KOPT-K1 (cell line): ENCODE data around the gene TFAM.

Experiments
- H3K27ac ChIP-seq: fragments of 200-600 bp; sonication (generic); 2 replicates; pipeline ENCODE4 v1.5.1; 2016; ENCODE audit warnings: antibody characterized with exemption, mild to moderate bottlenecking, low read depth, low read length; ENCODE audit not compliant: poor library complexity, severe bottlenecking
- H3K36me3 ChIP-seq: fragments of 200-600 bp; sonication (generic); 2 replicates; pipeline ENCODE4 v1.5.1; 2017; ENCODE audit warnings: antibody characterized with exemption, mild to moderate bottlenecking, low read length, moderate library complexity; ENCODE audit not compliant: insufficient read depth
- H3K9me3 ChIP-seq: fragments of 200-600 bp; sonication (generic); 2 replicates; pipeline ENCODE4 v1.5.1; 2017; ENCODE audit warnings: antibody characterized with exemption, low read length, mild to moderate bottlenecking; ENCODE audit not compliant: insufficient read depth, poor library complexity, severe bottlenecking

The TFAM gene

DNA sequence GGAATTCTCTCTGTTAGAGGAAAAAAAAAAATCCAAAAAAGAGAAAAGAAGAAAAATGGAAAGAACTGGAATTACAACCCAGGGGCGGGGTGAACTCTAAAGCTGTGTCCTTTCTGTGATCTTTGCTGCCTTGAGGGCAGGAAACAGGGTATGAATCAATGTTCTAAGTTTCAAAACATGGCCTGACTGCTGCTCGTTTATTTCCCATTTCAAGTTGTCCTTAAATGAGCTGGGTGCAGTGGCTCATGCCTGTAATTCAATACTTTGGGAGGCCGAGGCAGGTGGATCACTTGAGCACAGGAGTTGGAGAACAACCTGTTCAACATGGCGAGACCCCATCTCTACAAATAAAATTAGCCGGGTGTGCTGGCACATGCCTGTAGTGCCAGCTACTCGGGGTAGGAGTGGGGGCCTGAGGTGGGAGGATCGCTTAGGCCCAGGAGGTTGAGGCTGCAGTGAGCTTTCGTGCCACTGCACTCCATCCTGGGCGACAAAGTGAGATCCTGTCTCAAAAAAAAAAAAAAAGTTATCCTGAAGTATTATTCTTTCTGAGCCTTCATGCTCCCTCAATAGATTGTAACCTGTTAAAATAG, 24.7 kb upstream of the TFAM start:
- H3K27ac ChIP-seq: no peak overlapping the region
- no peaks in the 10 kb centered on the region for H3K36me3 ChIP-seq
- no peaks in the 10 kb centered on the region for H3K9me3 ChIP-seq

DNA sequence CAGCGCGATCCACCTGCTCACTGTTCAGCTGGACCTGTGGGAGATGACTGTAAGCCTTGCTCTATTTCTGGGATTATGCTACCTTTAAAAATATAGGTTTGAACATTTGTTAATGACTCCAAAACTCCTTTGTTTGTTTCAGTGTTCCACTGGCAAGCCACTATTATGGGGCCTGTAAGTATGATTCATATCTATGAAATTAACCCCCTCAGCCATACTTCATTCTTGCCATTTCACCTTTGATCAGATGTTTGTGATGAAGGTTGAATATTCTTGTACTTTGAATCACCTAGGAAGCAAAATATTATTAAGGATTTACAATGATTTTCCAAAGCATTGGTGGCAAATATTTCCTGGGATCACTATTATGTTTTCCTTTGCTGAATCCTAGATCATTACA, 23.9 kb upstream of the TFAM start:
- Histone ChIP-seq H3K27ac (no peak overlapping the region), H3K36me3 (no peaks in the 10 kb centered on the region), H3K9me3 (no peaks in the 10 kb centered on the region)

DNA sequence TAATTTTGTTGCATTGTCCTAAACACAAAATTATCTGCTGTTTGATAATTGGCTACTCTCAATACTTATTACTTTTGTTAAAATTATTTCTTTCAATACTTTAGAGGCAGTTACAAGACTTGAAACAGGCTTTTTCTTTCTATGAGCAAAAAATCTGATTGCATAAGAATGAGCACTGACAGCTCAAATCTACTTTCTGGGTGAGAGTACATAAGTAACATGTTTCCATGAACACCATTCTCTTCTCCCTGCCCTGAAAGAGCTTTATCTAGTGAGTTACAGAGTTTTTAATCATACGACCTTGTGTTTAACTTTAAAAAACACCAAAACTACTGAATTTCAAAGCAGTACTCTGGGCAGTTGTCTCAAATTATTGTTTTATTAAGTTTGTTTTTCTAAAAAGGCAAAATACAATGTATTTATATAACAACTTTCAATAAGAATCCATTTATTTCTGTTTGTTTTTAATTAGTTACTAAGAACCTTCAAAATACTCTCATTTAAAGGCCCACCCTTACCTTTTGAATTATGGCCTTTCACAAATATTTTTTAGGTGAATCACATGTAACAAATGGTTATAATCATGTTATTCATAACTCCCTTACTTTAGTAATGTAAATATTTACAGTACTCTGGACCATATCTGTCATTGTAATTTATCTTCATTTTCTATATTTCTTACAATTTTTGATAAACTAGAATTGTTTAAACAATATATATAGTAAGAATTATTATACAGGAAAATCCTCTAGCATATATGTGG, 23.0 kb upstream of the TFAM start:
- no peak overlapping the region for H3K27ac ChIP-seq
- no peaks in the 10 kb centered on the region for H3K36me3 ChIP-seq

DNA sequence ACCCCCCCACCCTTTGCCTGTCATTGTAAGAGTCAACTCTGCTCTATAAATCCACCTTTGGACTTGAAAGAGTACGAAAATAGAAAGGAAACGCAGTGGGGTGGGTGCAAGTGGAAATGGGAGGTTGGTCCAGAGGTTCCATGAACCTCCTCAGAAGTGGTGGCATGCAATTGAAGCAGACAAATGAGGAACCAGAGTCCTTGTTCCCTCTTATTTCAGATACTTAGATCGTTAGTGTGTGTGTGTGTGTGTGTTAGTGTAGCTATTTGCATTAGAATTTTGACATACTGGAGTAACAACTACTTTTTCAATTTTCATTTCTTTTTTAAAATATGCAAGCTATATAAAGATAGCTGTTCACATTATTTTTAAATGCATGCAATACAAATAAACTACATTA, 18.1 kb upstream of the TFAM start:
- no peaks in the 10 kb centered on the region for H3K9me3 ChIP-seq
- H3K27ac ChIP-seq: no peak overlapping the region
- no peaks in the 10 kb centered on the region for H3K36me3 ChIP-seq

More for the DNA sequence above, 23.0 kb upstream of the TFAM start:
- no peaks in the 10 kb centered on the region for H3K9me3 ChIP-seq

DNA sequence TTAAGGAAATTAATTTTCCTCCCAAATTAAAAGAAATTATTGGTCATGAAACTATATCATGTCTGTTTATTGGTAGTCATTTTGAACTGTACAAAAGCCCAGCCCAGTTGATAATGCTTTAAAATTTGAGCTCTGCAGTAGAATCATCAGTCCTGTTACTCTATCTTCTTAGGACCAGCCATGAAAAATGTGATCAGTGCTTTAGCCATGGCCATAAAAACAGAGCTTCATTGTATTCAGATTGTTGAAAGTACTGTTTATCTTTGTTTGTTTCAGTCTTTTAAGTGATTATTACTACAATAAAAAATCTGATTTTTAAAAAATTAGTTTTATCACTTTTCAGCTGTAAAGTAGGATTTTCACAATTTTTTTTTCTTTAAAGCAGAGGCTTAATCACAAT, 13.7 kb upstream of the TFAM start:
- Histone ChIP-seq H3K36me3 (no peaks in the 10 kb centered on the region), H3K9me3 (no peaks in the 10 kb centered on the region), H3K27ac (no peak overlapping the region)

DNA sequence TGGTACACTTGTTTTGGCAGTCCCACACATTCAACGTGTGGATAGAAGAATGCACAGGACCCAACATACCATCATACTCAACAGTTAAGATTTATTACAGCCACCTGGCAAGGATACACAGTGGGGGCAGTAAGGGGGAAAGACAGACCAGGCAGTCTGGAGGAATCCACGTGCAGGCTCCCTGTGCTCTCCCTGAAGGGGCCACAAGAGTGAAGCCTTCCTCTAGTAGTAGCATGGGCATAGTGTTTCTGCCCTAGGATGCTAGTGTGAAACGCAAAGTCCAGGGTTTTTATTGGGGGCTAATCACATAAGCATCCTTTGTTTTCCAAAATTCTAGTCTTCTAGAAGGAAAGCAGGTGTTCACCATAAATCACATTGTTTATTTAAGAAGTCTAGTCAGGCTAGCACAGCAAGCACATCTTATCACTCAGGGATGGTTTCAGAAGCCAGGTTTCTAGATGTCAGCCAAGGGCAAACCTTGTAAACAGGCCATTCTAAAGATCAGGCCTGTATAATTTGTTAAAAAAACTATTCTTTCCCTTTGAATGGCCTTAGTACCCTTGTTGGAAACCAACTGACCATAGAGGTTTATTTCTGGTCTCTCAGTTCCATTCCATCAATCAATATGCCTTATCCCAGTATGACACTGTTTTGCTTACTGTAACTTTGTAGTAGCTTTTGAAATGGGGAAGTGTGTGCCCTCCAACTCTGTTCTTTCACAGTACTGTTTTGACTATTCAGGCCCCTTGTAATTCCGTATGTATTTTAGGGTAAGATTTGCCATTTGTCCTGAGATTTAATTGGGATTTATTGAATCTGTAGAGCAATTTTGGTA, 12.4 kb upstream of the TFAM start:
- Histone ChIP-seq H3K9me3 (no peaks in the 10 kb centered on the region), H3K36me3 (no peaks in the 10 kb centered on the region), H3K27ac (no peak overlapping the region)

DNA sequence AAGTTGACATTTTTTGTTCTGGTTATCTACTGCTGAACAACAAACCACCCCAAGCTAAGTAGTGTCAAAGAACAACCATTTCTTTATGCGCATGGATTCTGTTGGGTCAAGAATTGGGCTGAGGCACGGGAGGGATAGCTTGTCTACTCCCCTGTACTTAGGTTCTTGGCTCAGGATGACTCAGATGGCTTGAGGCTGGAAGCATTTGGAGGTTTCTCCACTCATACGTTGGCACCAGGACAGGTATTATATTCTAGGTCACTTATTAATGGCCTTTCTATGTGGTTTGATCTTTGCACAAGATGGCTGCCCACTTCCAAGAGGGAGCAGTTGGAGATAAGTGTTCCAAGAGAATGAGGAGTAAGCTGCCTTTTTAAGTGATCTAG, 11.8 kb upstream of the TFAM start:
- H3K36me3 ChIP-seq: no peaks in the 10 kb centered on the region
- H3K27ac ChIP-seq: no peak overlapping the region
- no peaks in the 10 kb centered on the region for H3K9me3 ChIP-seq

DNA sequence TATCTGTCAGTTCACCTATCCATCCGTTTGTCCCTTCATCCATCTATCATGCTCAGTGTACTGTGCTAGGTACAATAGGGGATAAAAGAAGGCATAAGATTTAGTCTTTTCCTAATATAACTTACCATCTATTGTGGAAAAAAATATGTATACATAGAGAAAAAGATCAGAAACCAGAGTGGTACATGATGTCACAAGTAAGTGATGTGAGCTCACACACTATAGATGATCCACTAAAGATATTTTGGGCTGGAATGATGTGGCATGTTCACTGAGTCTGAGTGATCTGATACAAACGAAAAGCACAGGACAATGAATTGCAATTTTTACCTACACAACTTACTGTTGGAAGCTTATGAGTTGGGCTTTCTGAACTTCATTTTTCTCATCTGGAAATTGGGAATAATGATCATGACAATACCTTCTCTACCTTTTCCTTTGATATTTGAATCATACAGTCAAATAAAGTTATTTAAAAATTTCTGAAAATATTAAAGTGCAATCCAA, 2.7 kb upstream of the TFAM start:
- H3K36me3 ChIP-seq: peaks cover 12% of the 10 kb centered on the region
- no peaks in the 10 kb centered on the region for H3K9me3 ChIP-seq
- no peak overlapping the region for H3K27ac ChIP-seq

DNA sequence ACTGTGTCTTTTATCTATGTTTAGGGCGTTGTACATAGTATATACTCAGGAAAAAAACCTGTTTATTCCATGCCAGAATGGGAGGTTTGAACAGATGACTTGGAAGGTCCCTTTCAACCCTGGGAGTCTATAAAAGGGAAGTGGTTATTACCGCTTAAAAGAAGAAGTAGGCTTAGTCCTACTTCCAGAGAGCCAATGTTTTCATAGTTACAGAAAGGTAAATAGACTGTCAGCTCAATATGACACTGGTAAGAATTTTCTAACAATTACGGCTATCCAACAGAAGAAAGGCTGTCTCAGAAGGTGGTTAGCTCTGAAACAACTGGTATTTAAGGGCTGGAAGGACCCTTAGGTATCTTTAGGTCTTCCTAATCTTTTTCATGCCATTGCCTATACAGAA, 1.1 kb upstream of the TFAM start:
- Histone ChIP-seq H3K9me3 (no peaks in the 10 kb centered on the region), H3K36me3 (peaks cover 28% of the 10 kb centered on the region), H3K27ac (no peak overlapping the region)

DNA sequence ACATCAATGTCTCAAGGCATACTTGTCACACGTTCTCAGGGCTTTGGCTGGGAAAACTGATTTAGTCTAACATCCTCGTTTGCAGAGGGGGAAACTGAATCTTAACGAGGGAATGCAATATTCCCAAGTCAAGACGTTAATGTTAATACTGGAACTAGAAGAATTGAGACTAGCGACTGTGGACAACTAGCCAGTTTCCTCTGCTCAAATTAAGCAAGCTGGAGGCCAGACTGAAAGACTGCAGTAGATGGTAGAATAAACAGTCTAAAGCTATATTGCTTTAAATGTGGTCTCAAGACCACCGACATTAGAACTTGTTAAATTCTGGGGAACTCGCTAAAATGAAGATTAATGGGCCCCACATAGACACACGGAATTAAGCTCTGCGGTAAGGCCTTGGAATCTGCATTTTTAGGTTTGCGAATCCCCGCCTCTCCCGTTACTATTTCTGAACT, 639 bp upstream of the TFAM start:
- peaks cover 32% of the 10 kb centered on the region for H3K36me3 ChIP-seq
- H3K27ac ChIP-seq: peak overlapping the region; percentile 81
- no peaks in the 10 kb centered on the region for H3K9me3 ChIP-seq

DNA sequence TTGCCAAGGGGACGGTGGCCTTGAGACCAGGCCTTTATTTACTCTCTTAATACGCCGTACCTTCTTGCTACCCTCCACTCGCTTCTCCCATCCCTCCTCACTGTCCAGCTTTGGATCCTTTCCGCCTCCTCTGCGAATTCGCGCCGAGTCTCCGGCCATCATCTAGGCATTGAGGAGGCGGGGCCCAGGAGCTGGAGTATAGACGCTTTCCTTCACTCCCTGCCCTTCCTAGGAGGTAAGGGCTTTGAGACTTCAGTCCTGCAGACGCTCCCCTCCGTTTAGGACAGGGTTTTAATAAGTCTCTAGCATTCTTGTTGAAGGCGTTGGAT, 538 bp downstream of the TFAM start:
- H3K27ac ChIP-seq: peak overlapping the region; percentile 81
- H3K9me3 ChIP-seq: no peaks in the 10 kb centered on the region
- H3K36me3 ChIP-seq: peaks cover 44% of the 10 kb centered on the region

DNA sequence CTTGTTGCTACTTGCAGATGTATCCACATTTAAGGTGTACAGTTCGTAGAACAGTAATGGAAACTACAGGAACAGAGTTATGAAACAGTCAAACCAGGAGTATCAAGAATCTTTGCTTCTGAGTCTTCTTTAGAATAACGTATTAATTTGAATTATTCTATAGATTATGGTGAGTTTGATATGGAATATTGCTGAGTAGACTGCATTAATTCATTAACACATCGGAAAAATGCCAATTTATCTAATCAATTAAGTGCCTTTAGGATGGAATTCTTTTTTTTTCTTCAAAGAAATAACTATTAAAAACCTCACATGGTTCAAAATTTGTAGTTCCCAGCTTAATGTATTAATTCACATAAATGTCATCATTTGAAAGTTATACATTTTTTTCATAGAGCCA, 3.8 kb downstream of the TFAM start:
- no peak overlapping the region for H3K27ac ChIP-seq
- peaks cover 77% of the 10 kb centered on the region for H3K36me3 ChIP-seq

DNA sequence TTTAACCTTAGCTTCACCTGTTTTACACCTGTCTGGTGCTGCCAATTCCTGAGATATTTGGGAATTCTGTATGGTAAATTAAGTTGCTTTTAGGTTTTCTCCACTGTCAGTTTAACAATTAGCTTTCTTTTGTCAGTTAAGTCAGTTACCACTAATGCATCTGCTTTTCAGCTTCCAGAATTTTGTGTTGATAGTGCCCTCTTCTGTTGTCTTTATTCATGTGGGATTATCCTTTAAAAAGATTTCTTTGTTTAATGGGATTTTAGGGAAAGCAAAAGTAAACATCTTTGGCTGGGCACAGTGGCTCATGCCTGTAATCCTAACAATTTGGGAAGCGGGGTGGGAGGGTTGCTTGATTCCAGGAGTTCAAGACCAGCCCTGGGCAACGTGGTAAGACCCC, 8.1 kb downstream of the TFAM start:
- Histone ChIP-seq H3K9me3 (no peaks in the 10 kb centered on the region), H3K27ac (no peak overlapping the region), H3K36me3 (peaks cover 100% of the 10 kb centered on the region)

More for the DNA sequence above, 3.8 kb downstream of the TFAM start:
- H3K9me3 ChIP-seq: no peaks in the 10 kb centered on the region

DNA sequence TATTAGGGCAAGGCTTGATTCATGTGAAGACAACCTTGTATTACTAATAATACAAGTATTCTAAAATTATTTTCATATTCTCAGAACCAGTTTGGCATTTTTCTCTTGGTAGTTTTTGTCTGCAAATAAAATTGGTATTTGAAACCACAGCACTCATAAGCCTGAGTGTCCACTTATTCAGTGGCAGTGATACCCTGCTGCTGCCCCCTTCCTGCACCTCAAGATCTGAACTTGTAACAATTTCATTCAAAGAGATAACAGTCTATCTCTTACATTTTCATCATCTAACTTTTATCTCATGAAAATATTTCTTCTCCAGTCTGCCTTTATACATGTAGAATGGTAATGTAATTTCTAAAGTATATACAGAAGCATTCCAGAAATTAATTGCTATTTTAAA, 9.3 kb downstream of the TFAM start:
- Histone ChIP-seq H3K27ac (no peak overlapping the region), H3K36me3 (peaks cover 100% of the 10 kb centered on the region), H3K9me3 (no peaks in the 10 kb centered on the region)

DNA sequence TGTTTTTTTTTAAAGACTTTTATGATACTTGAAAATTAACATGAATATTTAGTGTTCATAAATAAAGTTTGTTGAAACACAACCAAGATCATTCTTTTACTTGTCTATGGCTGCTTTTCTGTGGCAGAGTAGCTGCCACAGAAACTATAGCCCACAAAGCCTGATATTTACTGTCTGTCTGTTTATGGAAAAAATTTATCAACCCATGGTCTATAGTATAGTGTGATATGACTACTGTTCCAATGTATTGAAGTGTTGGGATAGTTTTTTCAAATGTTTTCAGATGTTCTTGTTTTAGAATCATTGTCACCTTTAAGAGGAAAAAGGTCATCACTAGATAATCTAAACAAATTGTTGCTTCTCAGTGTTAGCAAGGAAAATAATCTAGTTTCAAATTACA, 10.8 kb downstream of the TFAM start:
- H3K36me3 ChIP-seq: peaks cover 93% of the 10 kb centered on the region

More for the DNA sequence above, 10.8 kb downstream of the TFAM start:
- Histone ChIP-seq H3K27ac (no peak overlapping the region), H3K9me3 (no peaks in the 10 kb centered on the region)
